Coronary artery (tissue), 2 donors: Measurements from ENCODE around the gene HMCN2.

Experiments used
- DNase-seq: peaks from one replicate; pipeline ENCODE4 v3.0.0-alpha.2; 2017; ENCODE audit warnings: low spot score
- H3K27ac ChIP-seq, 2 donors: fragments of 200-600 bp; sonication (generic); one replicate each; pipeline ENCODE4 v1.5.1; 2016 to 2019
- H3K4me3 ChIP-seq: fragments of 200-600 bp; sonication (generic); 2 replicates; pipeline ENCODE4 v1.5.1; 2016; ENCODE audit warnings: mild to moderate bottlenecking, moderate library complexity
- CTCF ChIP-seq: fragments of 200-600 bp; sonication (generic); IDR thresholded peaks from one replicate; pipeline ENCODE4 v1.5.1; 2019; ENCODE audit warnings: antibody characterized with exemption

HMCN2 gene

DNA sequence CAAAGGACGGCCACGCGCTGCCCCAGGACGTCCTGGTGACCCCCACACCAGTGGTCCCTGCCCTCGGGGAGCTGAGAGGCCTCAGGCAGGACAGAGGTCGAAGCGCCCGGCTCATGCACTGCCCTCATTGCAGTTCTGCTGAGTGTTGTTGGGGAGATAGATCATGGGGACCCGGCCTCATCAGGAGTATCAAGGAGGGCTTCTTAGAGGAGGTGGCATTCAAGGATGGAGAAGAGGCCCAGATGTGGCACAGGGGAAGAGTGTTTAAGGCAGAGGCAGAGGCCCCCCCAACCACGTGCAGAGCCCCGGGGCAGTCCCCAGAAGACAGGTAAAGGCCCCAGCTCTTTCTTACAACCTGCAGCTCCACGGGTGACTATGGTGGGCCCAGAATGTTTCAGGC is 205.4 kb downstream of the HMCN2 start:
- Histone ChIP-seq H3K4me3 (no peak overlapping the region), H3K27ac (no peak overlapping the region)
- no peak for TF ChIP-seq CTCF
- DNase-seq = no peak

- H3K4me3 ChIP-seq = no peak overlapping the region
- DNase-seq = no peak
- no peak for TF ChIP-seq CTCF
- H3K27ac ChIP-seq = no peak overlapping the region
These were observed 206.0 kb downstream of the HMCN2 start for GRCh38 chr9:130471411-130472183.

GRCh38 chr9:130472184-130472705 is 206.7 kb downstream of the HMCN2 start:
- DNase-seq = no peak
- no peak for TF ChIP-seq CTCF
- no peak overlapping the region for H3K27ac ChIP-seq
- no peak overlapping the region for H3K4me3 ChIP-seq

DNA sequence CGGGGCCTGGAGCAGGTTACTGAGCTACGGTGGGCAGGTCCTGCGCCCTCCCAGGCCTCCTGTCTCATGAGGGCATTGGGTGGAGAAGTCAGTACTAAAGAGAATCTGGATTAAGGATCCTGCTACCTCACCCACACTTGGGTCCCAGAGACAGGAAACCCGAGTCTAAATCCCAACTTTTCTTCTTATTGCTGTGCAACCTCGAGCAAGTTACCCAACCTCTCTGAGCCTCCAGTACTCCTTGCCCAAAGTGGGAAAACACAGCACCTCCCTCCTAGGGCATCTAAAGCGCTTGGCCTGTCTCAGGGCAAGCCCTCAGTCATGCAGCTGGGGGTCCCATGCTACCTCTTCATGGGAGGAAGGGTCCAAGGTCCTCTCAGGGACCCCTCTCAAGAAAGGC is 207.4 kb downstream of the HMCN2 start:
- Histone ChIP-seq H3K4me3 (no peak overlapping the region), H3K27ac (no peak overlapping the region)
- TF ChIP-seq CTCF = no peak
- no peak for DNase-seq

DNA sequence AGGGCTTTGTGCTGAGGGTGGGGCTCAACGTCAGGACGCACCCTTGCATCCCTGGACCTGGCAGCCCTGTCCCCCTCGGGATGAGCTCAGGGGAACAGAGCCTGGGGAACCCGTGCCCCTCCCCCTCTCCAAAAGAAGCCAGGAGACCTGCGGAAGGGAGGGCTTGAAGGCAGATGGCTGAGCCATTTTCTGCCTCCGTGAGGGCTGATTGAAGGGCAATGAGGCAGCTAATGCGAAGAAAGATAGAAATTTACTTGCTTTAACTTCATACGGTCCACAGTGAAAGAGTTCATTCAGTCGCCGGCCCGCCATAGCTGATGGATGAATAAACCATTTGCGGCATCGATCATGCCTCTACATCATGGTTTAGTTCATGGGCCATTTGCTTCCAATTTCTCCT is 208.0 kb downstream of the HMCN2 start:
- no peak for TF ChIP-seq CTCF
- no peak overlapping the region for H3K4me3 ChIP-seq
- no peak overlapping the region for H3K27ac ChIP-seq
- no peak for DNase-seq

- DNase-seq = no peak
- no peak for TF ChIP-seq CTCF
- no peak overlapping the region for H3K27ac ChIP-seq
- no peak overlapping the region for H3K4me3 ChIP-seq
These were observed 208.5 kb downstream of the HMCN2 start for GRCh38 chr9:130474106-130474505.

GRCh38 chr9:130476151-130476730 is 210.7 kb downstream of the HMCN2 start:
- no peak for DNase-seq
- no peak overlapping the region for H3K27ac ChIP-seq
- no peak for TF ChIP-seq CTCF

More at GRCh38 chr9:130476151-130476730, 210.7 kb downstream of the HMCN2 start:
- H3K4me3 ChIP-seq = no peak overlapping the region
